OCI-LY7 (cell line): ENCODE measurements around the gene SNX14. TPM values are rescaled to one million over a fixed set of nuclear protein-coding genes. Genes with fewer than 3 reads are reported as not detected.

Experiments used
- BruUV-seq: library from RNA; stranded (reverse); fragments of 400-500 nt; replicated peaks from 2 replicates; lab custom pipeline; 2021; lab: Mats Ljungman, UMichigan
- CTCF ChIA-PET: fragments of 300-600 bp; sonication (Branson Sonifier 250); formaldehyde crosslinking; loops from one replicate; lab custom pipeline; 2022; ENCODE audit warnings: antibody characterized with exemption; ENCODE audit not compliant: unreplicated experiment; lab: Charles Lee
- POLR2A ChIA-PET: fragments of 300-600 bp; sonication (Branson Sonifier 250); formaldehyde crosslinking; loops from one replicate; lab custom pipeline; 2022; ENCODE audit warnings: antibody characterized with exemption; lab: Charles Lee
- DNase-seq: peaks from one replicate; pipeline ENCODE4 v3.0.0-alpha.2; 2015; ENCODE audit warnings: low spot score
- H2AFZ ChIP-seq: fragments of 200-600 bp; sonication (generic), shearing (Covaris generic); 2 replicates; pipeline ENCODE4 v1.6.1; 2014; ENCODE audit warnings: mild to moderate bottlenecking, antibody characterized with exemption, low read length, moderate library complexity
- H3K27ac ChIP-seq: fragments of 200-600 bp; sonication (generic); 2 replicates; pipeline ENCODE4 v1.5.1; 2014; ENCODE audit warnings: mixed run types, low read depth, mild to moderate bottlenecking, moderate library complexity, low read length, inconsistent platforms; ENCODE audit not compliant: poor library complexity, severe bottlenecking
- H3K36me3 ChIP-seq: fragments of 200-600 bp; sonication (generic); 2 replicates; pipeline ENCODE4 v1.6.1; 2014; ENCODE audit warnings: mild to moderate bottlenecking, antibody characterized with exemption, low read length, moderate library complexity, mixed read lengths; ENCODE audit not compliant: insufficient read depth
- H3K4me1 ChIP-seq: fragments of 200-600 bp; sonication (generic); 2 replicates; pipeline ENCODE4 v1.5.1; 2014; ENCODE audit warnings: mild to moderate bottlenecking, low read length; ENCODE audit not compliant: insufficient read depth, poor library complexity, severe bottlenecking
- H3K4me2 ChIP-seq: fragments of 200-600 bp; sonication (generic); 2 replicates; pipeline ENCODE4 v1.6.1; 2014; ENCODE audit warnings: mild to moderate bottlenecking, low read length
- H3K4me3 ChIP-seq: fragments of 200-600 bp; sonication (generic); 2 replicates; pipeline ENCODE4 v1.5.1; 2014; ENCODE audit warnings: mild to moderate bottlenecking, low read depth, low read length; ENCODE audit not compliant: poor library complexity, severe bottlenecking
- H3K79me2 ChIP-seq: fragments of 200-600 bp; sonication (generic); 2 replicates; pipeline ENCODE4 v1.6.1; 2016; ENCODE audit warnings: low read depth, mild to moderate bottlenecking, low read length, moderate library complexity, mixed read lengths; ENCODE audit not compliant: insufficient read depth
- H3K9me2 ChIP-seq: fragments of 200-600 bp; sonication (generic); 2 replicates; pipeline ENCODE4 v1.6.1; 2016; ENCODE audit warnings: mild to moderate bottlenecking, low read length, mixed read lengths; ENCODE audit not compliant: insufficient read depth
- H3K9me3 ChIP-seq: fragments of 200-600 bp; sonication (generic); 2 replicates; pipeline ENCODE4 v1.6.1; 2014; ENCODE audit warnings: mild to moderate bottlenecking, mixed run types, low read length, mixed read lengths
- H4K20me1 ChIP-seq: fragments of 200-600 bp; sonication (generic); 2 replicates; pipeline ENCODE4 v1.6.1; 2014; ENCODE audit warnings: mild to moderate bottlenecking, antibody characterized with exemption, low read length, moderate library complexity, mixed read lengths; ENCODE audit not compliant: insufficient read depth
- EZH2phosphoT487 ChIP-seq: fragments of 200-600 bp; sonication (generic); IDR thresholded peaks from 2 replicates; pipeline ENCODE4 v1.6.1; 2018; ENCODE audit warnings: low read depth, borderline replicate concordance, mild to moderate bottlenecking, mixed run types, antibody characterized with exemption, low read length, moderate library complexity, mixed read lengths
- intact Hi-C: fragments of 100-400 bp; cut with micrococcal nuclease; formaldehyde crosslinking; loops from one replicate; pipeline ENCODE4 v1.10.0; 2022; ENCODE audit not compliant: unreplicated experiment
- total RNA-seq, 2 experiments: library from RNA; depleted of rRNA in 1 of 2; stranded (reverse); fragments of >200 nt in 1 of 2; shearing (Covaris generic) in 1 of 2; gene quantifications; 2 replicates each; pipeline ENCODE4 v1.2.3, GENCODE V29; 2014 to 2022
- TF ChIP-seq, protein P1 (sequence below): fragments of 200-600 bp; sonication (generic); conservative IDR thresholded peaks from 2 replicates; pipeline ENCODE4 v1.5.1; 2014; ENCODE audit warnings: mild to moderate bottlenecking, antibody characterized with exemption, low read length, moderate library complexity, mixed read lengths

SNX14 gene
- total RNA-seq, 2 experiments from 2014 or later: 73.4 to 75.3 TPM

DNA sequence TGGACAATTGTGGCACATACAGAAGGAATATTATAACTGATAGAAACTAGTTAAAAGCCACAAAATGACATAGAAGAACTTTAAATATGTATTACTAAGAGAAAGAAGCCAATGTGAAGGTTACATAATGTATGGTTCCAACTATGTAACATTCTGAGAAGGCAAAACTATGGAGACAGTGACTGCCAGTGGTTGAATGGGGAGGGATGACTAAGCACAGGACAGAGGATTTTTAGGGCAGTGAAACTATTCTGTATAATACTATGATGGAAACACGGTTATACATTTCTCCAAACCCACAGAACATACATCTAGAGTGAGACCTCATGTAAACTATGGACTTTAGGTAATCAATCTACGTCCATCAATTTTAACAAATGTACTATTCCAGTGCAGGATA is 26.6 kb upstream of the SNX14 start:
- peaks cover 98% of the 10 kb centered on the region for H3K79me2 ChIP-seq
- H2AFZ ChIP-seq: no peak overlapping the region
- POLR2A ChIA-PET: interaction anchor here (1.2 kb wide), 1 partner anchor 24 kb away, joined by 3 read pairs; no protein-coding TSS in a partner anchor
- H3K4me2 ChIP-seq: no peak overlapping the region
- no peak overlapping the region for H3K27ac ChIP-seq
- H3K9me2 ChIP-seq: no peaks in the 10 kb centered on the region
- intact Hi-C loops: no loop called here
- peaks cover 100% of the 10 kb centered on the region for H3K36me3 ChIP-seq
- H4K20me1 ChIP-seq: peaks cover 56% of the 10 kb centered on the region
- TF ChIP-seq EZH2phosphoT487: no peak
- H3K4me1 ChIP-seq: no peaks in the 10 kb centered on the region
- DNase-seq: no peak
- H3K9me3 ChIP-seq: no peaks in the 10 kb centered on the region
- CTCF ChIA-PET: no interaction called here
- no peak overlapping the region for H3K4me3 ChIP-seq
- no TSS peak for BruUV-seq

DNA sequence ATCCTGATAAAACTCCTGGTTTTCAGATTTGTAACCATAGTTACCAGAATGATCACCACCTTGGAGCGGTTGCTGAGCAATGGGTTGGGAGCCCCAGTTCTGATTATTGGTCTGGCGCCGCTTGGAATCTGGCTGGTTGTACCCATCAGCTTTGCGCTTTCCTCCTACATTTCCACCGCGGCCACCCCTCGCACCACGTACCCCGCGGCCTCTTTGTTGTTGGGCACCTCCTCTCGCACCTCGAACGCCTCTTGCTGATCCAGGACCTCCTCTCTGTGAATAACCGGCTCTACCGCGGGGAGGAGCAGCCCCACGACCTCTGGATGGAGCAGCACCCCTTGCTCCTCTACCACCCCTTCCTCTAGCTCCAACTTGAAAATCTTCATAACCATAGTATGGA is 21.1 kb upstream of the SNX14 start:
- Histone ChIP-seq H3K36me3 (peaks cover 100% of the 10 kb centered on the region), H3K4me3 (no peak overlapping the region), H3K27ac (no peak overlapping the region), H2AFZ (no peak overlapping the region), H3K4me2 (no peak overlapping the region), H3K4me1 (no peaks in the 10 kb centered on the region), H3K9me3 (no peaks in the 10 kb centered on the region), H3K9me2 (no peaks in the 10 kb centered on the region), H3K79me2 (peaks cover 80% of the 10 kb centered on the region; the same call in 1 of the 2 replicates), H4K20me1 (peaks cover 44% of the 10 kb centered on the region; the same call in 1 of the 2 replicates)
- intact Hi-C loops: no loop called here
- POLR2A ChIA-PET: no interaction called here
- CTCF ChIA-PET: no interaction called here
- no peak for DNase-seq
- TF ChIP-seq, protein P1, sequence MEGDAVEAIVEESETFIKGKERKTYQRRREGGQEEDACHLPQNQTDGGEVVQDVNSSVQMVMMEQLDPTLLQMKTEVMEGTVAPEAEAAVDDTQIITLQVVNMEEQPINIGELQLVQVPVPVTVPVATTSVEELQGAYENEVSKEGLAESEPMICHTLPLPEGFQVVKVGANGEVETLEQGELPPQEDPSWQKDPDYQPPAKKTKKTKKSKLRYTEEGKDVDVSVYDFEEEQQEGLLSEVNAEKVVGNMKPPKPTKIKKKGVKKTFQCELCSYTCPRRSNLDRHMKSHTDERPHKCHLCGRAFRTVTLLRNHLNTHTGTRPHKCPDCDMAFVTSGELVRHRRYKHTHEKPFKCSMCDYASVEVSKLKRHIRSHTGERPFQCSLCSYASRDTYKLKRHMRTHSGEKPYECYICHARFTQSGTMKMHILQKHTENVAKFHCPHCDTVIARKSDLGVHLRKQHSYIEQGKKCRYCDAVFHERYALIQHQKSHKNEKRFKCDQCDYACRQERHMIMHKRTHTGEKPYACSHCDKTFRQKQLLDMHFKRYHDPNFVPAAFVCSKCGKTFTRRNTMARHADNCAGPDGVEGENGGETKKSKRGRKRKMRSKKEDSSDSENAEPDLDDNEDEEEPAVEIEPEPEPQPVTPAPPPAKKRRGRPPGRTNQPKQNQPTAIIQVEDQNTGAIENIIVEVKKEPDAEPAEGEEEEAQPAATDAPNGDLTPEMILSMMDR: no peak
- TF ChIP-seq EZH2phosphoT487: no peak
- BruUV-seq: no TSS peak

DNA sequence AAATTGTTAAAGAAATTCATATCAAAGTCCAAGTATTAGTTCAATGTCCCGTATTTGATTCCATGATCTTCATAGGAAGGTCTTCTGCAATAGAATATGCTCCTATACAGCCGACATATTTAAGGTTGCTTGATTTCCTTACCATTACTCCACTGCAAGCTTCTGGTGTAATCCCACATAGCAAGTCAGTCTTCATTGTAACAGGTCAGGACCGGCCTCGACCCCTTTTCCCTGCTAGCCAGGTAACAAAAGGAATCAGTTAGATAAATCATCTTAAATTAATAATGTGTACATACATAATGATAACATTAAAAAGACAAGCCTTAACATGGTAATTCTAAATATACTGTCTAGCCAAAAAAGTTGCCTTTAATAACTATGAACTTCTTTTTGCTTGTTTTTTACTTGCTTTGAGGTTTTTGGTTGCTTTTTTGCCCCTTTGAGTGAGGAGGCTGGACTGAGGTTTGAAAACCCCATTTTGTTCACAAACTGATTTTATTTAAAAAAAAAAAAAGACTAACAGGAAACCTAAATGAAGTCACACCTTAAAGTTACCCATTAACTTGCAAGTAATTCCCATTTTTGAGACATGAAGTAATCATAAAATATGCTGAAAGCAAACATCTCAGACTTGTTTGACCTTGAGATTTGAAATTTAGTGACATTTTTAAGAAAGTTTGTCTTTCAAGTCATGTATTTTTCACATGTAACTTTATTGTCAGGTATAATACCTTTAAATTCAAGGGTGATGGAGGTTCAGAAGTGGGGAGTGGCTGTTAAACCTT is 19.2 kb upstream of the SNX14 start:
- H3K79me2 ChIP-seq: peaks cover 63% of the 10 kb centered on the region; the same call in 1 of the 2 replicates
- peaks cover 100% of the 10 kb centered on the region for H3K36me3 ChIP-seq
- no peaks in the 10 kb centered on the region for H3K9me3 ChIP-seq
- intact Hi-C loops: no loop called here
- H3K27ac ChIP-seq: no peak overlapping the region
- no peaks in the 10 kb centered on the region for H3K9me2 ChIP-seq
- no peak for DNase-seq
- H3K4me1 ChIP-seq: no peaks in the 10 kb centered on the region
- no peak overlapping the region for H2AFZ ChIP-seq
- TF ChIP-seq, protein P1: no peak
- no peak for TF ChIP-seq EZH2phosphoT487
- POLR2A ChIA-PET: interaction anchor here (0.7 kb wide), 1 partner anchor 87 kb away, joined by 3 read pairs; no protein-coding TSS in a partner anchor
- H4K20me1 ChIP-seq: peaks cover 50% of the 10 kb centered on the region; the same call in 1 of the 2 replicates
- no TSS peak for BruUV-seq
- CTCF ChIA-PET: no interaction called here
- H3K4me3 ChIP-seq: no peak overlapping the region
- H3K4me2 ChIP-seq: no peak overlapping the region
